Retinal pigment epithelial cell (primary cell): ENCODE results near the gene YBX2.
A peak's percentile ranks its signal among the peaks of the same experiment; 100 is the strongest.

Experiments
- DNase-seq: peaks from one replicate; pipeline ENCODE4 v3.0.0-alpha.2; 2010; ENCODE audit warnings: low read depth
- H3K4me3 ChIP-seq: 2 replicates; pipeline ENCODE4 v1.5.1; 2011; ENCODE audit warnings: mild to moderate bottlenecking, low read length, control low read depth, moderate library complexity
- TF ChIP-seq, protein P1 (sequence below): conservative IDR thresholded peaks from 2 replicates; pipeline ENCODE4 v1.5.1; 2011; ENCODE audit warnings: low read depth, low read length, control low read depth, inconsistent platforms

Gene YBX2

GRCh38 chr17:7280519-7281073, 13.8 kb downstream of the YBX2 start:
- TF ChIP-seq, protein P1, sequence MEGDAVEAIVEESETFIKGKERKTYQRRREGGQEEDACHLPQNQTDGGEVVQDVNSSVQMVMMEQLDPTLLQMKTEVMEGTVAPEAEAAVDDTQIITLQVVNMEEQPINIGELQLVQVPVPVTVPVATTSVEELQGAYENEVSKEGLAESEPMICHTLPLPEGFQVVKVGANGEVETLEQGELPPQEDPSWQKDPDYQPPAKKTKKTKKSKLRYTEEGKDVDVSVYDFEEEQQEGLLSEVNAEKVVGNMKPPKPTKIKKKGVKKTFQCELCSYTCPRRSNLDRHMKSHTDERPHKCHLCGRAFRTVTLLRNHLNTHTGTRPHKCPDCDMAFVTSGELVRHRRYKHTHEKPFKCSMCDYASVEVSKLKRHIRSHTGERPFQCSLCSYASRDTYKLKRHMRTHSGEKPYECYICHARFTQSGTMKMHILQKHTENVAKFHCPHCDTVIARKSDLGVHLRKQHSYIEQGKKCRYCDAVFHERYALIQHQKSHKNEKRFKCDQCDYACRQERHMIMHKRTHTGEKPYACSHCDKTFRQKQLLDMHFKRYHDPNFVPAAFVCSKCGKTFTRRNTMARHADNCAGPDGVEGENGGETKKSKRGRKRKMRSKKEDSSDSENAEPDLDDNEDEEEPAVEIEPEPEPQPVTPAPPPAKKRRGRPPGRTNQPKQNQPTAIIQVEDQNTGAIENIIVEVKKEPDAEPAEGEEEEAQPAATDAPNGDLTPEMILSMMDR = peak; percentile 96
- DNase-seq = no peak
- peak overlapping the region; percentile 53 for H3K4me3 ChIP-seq

GRCh38 chr17:7279448-7279847, 15.0 kb downstream of the YBX2 start:
- no peak for DNase-seq
- TF ChIP-seq, protein P1 = no peak
- no peak overlapping the region for H3K4me3 ChIP-seq

GRCh38 chr17:7266784-7267183, 27.7 kb downstream of the YBX2 start:
- DNase-seq = no peak
- H3K4me3 ChIP-seq = no peak overlapping the region
- TF ChIP-seq, protein P1 = no peak

DNA sequence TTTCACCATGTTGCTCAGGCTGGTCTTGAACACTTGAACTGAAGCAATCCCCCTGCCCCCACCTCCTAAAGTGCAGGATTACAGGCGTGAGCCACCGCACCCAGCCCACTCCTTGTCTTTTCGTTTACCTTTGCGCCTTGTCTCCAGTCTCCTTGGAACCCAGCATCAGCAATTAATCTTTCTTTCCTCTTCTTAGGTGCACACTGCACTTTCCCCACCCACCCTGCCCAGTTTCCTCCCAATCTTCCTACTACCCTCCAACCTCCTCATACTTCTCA, 30.7 kb downstream of the YBX2 start:
- H3K4me3 ChIP-seq = no peak overlapping the region
- TF ChIP-seq, protein P1 = no peak
- DNase-seq = no peak

GRCh38 chr17:7262935-7263800, 31.3 kb downstream of the YBX2 start:
- TF ChIP-seq, protein P1 = no peak
- no peak for DNase-seq
- H3K4me3 ChIP-seq = no peak overlapping the region

DNA sequence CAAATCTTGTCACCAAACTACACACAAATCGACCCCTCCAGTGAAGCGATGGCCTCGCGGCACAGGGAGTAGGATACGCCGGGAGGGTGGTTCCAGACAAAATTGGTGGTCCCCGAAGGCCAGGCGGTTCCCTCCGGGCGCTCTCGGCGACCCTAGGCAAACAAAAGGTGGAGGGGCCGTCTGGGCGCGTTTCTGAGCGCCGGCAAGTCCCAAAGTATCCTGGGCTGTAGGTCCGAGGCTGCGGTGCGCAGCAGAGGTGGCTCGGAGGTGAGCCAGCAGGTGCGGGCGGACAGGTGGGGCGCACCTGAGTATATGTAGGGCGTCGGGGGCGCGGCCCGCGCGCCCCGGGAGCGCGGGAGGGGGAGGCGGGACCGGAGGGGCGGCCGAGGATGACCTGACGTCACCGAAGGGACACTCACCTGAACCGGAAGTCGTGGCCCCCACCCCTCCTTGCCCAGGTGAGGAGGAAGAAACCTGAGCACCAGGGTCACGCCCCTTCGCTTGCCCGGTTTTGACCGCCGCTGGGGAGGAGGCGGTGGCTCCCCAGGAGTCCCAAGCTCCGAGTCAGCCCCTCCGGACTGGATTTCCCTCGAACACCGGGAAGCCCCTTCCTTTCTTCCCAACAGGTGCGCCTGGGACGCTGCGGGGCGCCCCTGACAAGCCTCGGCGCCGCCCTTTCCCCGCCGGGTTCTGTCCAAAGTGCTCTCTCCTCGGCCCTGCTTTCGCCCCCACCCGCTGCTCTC, 32.1 kb downstream of the YBX2 start, which contains the start of gene CLDN7:
CLDN7 (minus strand) TSS at position 287 of the 743 bp plus-strand sequence. CDS start 435 bp downstream, outside the sequence.
- H3K4me3 ChIP-seq = peak within 1 kb of the TSS; percentile 34
- TF ChIP-seq, protein P1 = no peak

More for the DNA sequence above, 32.1 kb downstream of the YBX2 start, which contains the start of gene CLDN7:
- no peak for DNase-seq
